Dendritic cell treated with granulocyte-macrophage colony-stimulating factor and Interleukin-4, amounts not matched to agents 40 ng/mL and 50 ng/mL, for 4 days (primary cell): ENCODE measurements around the gene TCAF1.
"Not testable (repeated sequence)": the region's sequence is repeated elsewhere in the genome, so short reads cannot be mapped to it uniquely, and the experiment has no call there.

ENCODE experiments used
- H3K27ac Mint-ChIP-seq: one replicate; pipeline ENCODE4 v1.8.0; 2022; ENCODE audit warnings: mild to moderate bottlenecking, mixed read lengths
- H3K27me3 Mint-ChIP-seq: one replicate; pipeline ENCODE4 v1.8.0; 2022; ENCODE audit warnings: mild to moderate bottlenecking, mixed read lengths
- H3K36me3 Mint-ChIP-seq: one replicate; pipeline ENCODE4 v1.8.0; 2022; ENCODE audit warnings: low read depth, mixed read lengths
- H3K4me1 Mint-ChIP-seq: one replicate; pipeline ENCODE4 v1.8.0; 2022; ENCODE audit warnings: low read depth, mixed read lengths
- H3K4me3 Mint-ChIP-seq: one replicate; pipeline ENCODE4 v1.8.0; 2022; ENCODE audit warnings: mild to moderate bottlenecking, moderate library complexity, mixed read lengths
- H3K9me3 Mint-ChIP-seq: one replicate; pipeline ENCODE4 v1.8.0; 2022; ENCODE audit warnings: mixed read lengths
- intact Hi-C: fragments of 100-400 bp; cut with micrococcal nuclease; formaldehyde crosslinking; loops from one replicate; pipeline ENCODE4 v1.15.0; 2022

Gene TCAF1

GRCh38 chr7:143890558-143890957 lies 11.4 kb downstream of the TCAF1 start:
- no peak overlapping the region for H3K4me3 Mint-ChIP-seq
- H3K27me3 Mint-ChIP-seq: peaks cover 8% of the 10 kb centered on the region

GRCh38 chr7:143889068-143889467 lies 12.9 kb downstream of the TCAF1 start:
- H3K27ac Mint-ChIP-seq: no peak overlapping the region
- intact Hi-C loops: no loop called here
- H3K9me3 Mint-ChIP-seq: no peaks in the 10 kb centered on the region
- peaks cover 12% of the 10 kb centered on the region for H3K4me1 Mint-ChIP-seq
- H3K36me3 Mint-ChIP-seq: no peaks in the 10 kb centered on the region
- peaks cover 20% of the 10 kb centered on the region for H3K27me3 Mint-ChIP-seq
- no peak overlapping the region for H3K4me3 Mint-ChIP-seq

More at GRCh38 chr7:143890558-143890957, 11.4 kb downstream of the TCAF1 start:
- Mint-ChIP-seq H3K4me1 (peaks cover 6% of the 10 kb centered on the region), H3K36me3 (no peaks in the 10 kb centered on the region), H3K9me3 (no peaks in the 10 kb centered on the region), H3K27ac (no peak overlapping the region)
- intact Hi-C loops: no loop called here

GRCh38 chr7:143886826-143887477 lies 15.0 kb downstream of the TCAF1 start:
- no peak overlapping the region for H3K4me3 Mint-ChIP-seq
- no peaks in the 10 kb centered on the region for H3K9me3 Mint-ChIP-seq
- peaks cover 24% of the 10 kb centered on the region for H3K4me1 Mint-ChIP-seq
- peaks cover 39% of the 10 kb centered on the region for H3K27me3 Mint-ChIP-seq
- H3K27ac Mint-ChIP-seq: no peak overlapping the region
- intact Hi-C loops: no loop called here
- no peaks in the 10 kb centered on the region for H3K36me3 Mint-ChIP-seq

- Mint-ChIP-seq H3K4me3 (no peak overlapping the region), H3K9me3 (no peaks in the 10 kb centered on the region), H3K27me3 (peaks cover 46% of the 10 kb centered on the region), H3K4me1 (peaks cover 24% of the 10 kb centered on the region), H3K36me3 (no peaks in the 10 kb centered on the region), H3K27ac (no peak overlapping the region)
- intact Hi-C loops: no loop called here
Observed at GRCh38 chr7:143885951-143886350, 16.0 kb downstream of the TCAF1 start.

- Mint-ChIP-seq H3K27me3 (peaks cover 48% of the 10 kb centered on the region), H3K4me1 (peaks cover 24% of the 10 kb centered on the region), H3K4me3 (peak overlapping the region; percentile 19), H3K9me3 (no peaks in the 10 kb centered on the region), H3K36me3 (no peaks in the 10 kb centered on the region), H3K27ac (peak overlapping the region; percentile 7)
- intact Hi-C loops: no loop called here
Observed at GRCh38 chr7:143884969-143885559, 16.9 kb downstream of the TCAF1 start.

GRCh38 chr7:143884241-143884968 lies 17.6 kb downstream of the TCAF1 start:
- H3K27ac Mint-ChIP-seq: no peak overlapping the region
- intact Hi-C loops: no loop called here
- H3K27me3 Mint-ChIP-seq: peaks cover 48% of the 10 kb centered on the region
- H3K9me3 Mint-ChIP-seq: no peaks in the 10 kb centered on the region
- no peaks in the 10 kb centered on the region for H3K36me3 Mint-ChIP-seq
- H3K4me3 Mint-ChIP-seq: no peak overlapping the region
- peaks cover 24% of the 10 kb centered on the region for H3K4me1 Mint-ChIP-seq

GRCh38 chr7:143882604-143883078 lies 19.3 kb downstream of the TCAF1 start:
- no peaks in the 10 kb centered on the region for H3K36me3 Mint-ChIP-seq
- intact Hi-C loops: no loop called here
- peak overlapping the region; percentile 44 for H3K4me3 Mint-ChIP-seq
- peaks cover 48% of the 10 kb centered on the region for H3K27me3 Mint-ChIP-seq
- H3K9me3 Mint-ChIP-seq: no peaks in the 10 kb centered on the region
- peaks cover 24% of the 10 kb centered on the region for H3K4me1 Mint-ChIP-seq
- H3K27ac Mint-ChIP-seq: no peak overlapping the region

GRCh38 chr7:143882020-143882603 lies 19.9 kb downstream of the TCAF1 start:
- H3K9me3 Mint-ChIP-seq: no peaks in the 10 kb centered on the region
- H3K4me3 Mint-ChIP-seq: no peak overlapping the region
- H3K27me3 Mint-ChIP-seq: peaks cover 48% of the 10 kb centered on the region
- peaks cover 23% of the 10 kb centered on the region for H3K4me1 Mint-ChIP-seq
- no peaks in the 10 kb centered on the region for H3K36me3 Mint-ChIP-seq
- H3K27ac Mint-ChIP-seq: no peak overlapping the region
- intact Hi-C loops: no loop called here

- H3K4me3 Mint-ChIP-seq: no peak overlapping the region
- H3K27me3 Mint-ChIP-seq: peaks cover 26% of the 10 kb centered on the region
- H3K4me1 Mint-ChIP-seq: peaks cover 12% of the 10 kb centered on the region
- H3K27ac Mint-ChIP-seq: no peak overlapping the region
- no peaks in the 10 kb centered on the region for H3K9me3 Mint-ChIP-seq
- H3K36me3 Mint-ChIP-seq: peaks cover 7% of the 10 kb centered on the region
- intact Hi-C loops: no loop called here
Observed at GRCh38 chr7:143878884-143879283, 23.1 kb downstream of the TCAF1 start.

GRCh38 chr7:143877098-143877497 lies 24.9 kb downstream of the TCAF1 start:
- intact Hi-C loops: no loop called here
- Mint-ChIP-seq H3K27me3 (peaks cover 10% of the 10 kb centered on the region), H3K4me3 (no peak overlapping the region), H3K9me3 (no peaks in the 10 kb centered on the region), H3K27ac (no peak overlapping the region), H3K4me1 (peaks cover under 1% of the 10 kb centered on the region), H3K36me3 (peaks cover 7% of the 10 kb centered on the region)

- Mint-ChIP-seq H3K4me1 (no peaks in the 10 kb centered on the region), H3K9me3 (no peaks in the 10 kb centered on the region), H3K27ac (no peak overlapping the region), H3K27me3 (peaks cover 2% of the 10 kb centered on the region), H3K36me3 (peaks cover 7% of the 10 kb centered on the region), H3K4me3 (no peak overlapping the region)
- intact Hi-C loops: no loop called here
Observed at GRCh38 chr7:143876218-143876617, 25.8 kb downstream of the TCAF1 start.

- H3K27ac Mint-ChIP-seq, H3K36me3 Mint-ChIP-seq, H3K27me3 Mint-ChIP-seq, intact Hi-C loops, H3K4me1 Mint-ChIP-seq, H3K9me3 Mint-ChIP-seq, H3K4me3 Mint-ChIP-seq: not testable (repeated sequence)
Observed at GRCh38 chr7:143873242-143873641, 28.7 kb downstream of the TCAF1 start.

- H3K4me1 Mint-ChIP-seq, H3K27ac Mint-ChIP-seq, H3K36me3 Mint-ChIP-seq, H3K27me3 Mint-ChIP-seq, H3K4me3 Mint-ChIP-seq, H3K9me3 Mint-ChIP-seq, intact Hi-C loops: not testable (repeated sequence)
Observed at GRCh38 chr7:143871534-143871933, 30.4 kb downstream of the TCAF1 start.

- H3K4me3 Mint-ChIP-seq, H3K9me3 Mint-ChIP-seq, H3K27ac Mint-ChIP-seq, H3K4me1 Mint-ChIP-seq, intact Hi-C loops, H3K27me3 Mint-ChIP-seq, H3K36me3 Mint-ChIP-seq: not testable (repeated sequence)
Observed at GRCh38 chr7:143857994-143858393, 44.0 kb downstream of the TCAF1 start.
